Measurements from ENCODE around the gene AHCY. TPM values are rescaled to one million over a fixed set of nuclear protein-coding genes. Genes with fewer than 3 reads are reported as not detected.

AHCY gene
- total RNA-seq, 2 experiments from 2014 or later: 16.7 to 16.9 TPM

GRCh38 chr20:34301587-34302311 lies 1.4 kb downstream of the AHCY start:
- peaks cover 17% of the 10 kb centered on the region for H3K4me1 ChIP-seq (ENCODE audit: insufficient read depth, low read length)

GRCh38 chr20:34300809-34301586 lies 2.2 kb downstream of the AHCY start:
- H3K4me3 ChIP-seq (ENCODE audit: low read length): no peak overlapping the region
- POLR2A ChIA-PET: no interaction called here

More at GRCh38 chr20:34301587-34302311, 1.4 kb downstream of the AHCY start:
- Histone ChIP-seq H3K9me3 (ENCODE audit: control insufficient read depth in 1 of 2, insufficient read depth in 1 of 2, low read length in 2 of 2) (no peaks in the 10 kb centered on the region), H3K27ac (ENCODE audit: low read depth in 1 of 2, low read length in 2 of 2) (no peak overlapping the region), H3K4me3 (ENCODE audit: low read length) (peak overlapping the region; percentile 82), H3K36me3 (ENCODE audit: insufficient read depth, low read length) (no peaks in the 10 kb centered on the region), H3K27me3 (ENCODE audit: control insufficient read depth in 1 of 2, insufficient read depth in 2 of 2, low read length in 2 of 2) (no peaks in the 10 kb centered on the region)
- intact Hi-C loops (cut with DNase I, micrococcal nuclease): loop anchor here in 1 of 2 experiments (2.0 to 10.0 kb wide), 14 partner anchors 61 to 1653 kb away; partner anchors contain the start of genes ACSS2, CHMP4B, EDEM2 and ERGIC3
- CTCF ChIA-PET: interaction anchor here (3.2 kb wide), 1 partner anchor 11 kb away, joined by 38 read pairs; no protein-coding TSS in a partner anchor
- ATAC-seq (ENCODE audit: poor library complexity): no peak
- H3K36me3 Mint-ChIP-seq (ENCODE audit: low read depth): no peaks in the 10 kb centered on the region
- no peak for DNase-seq
- no peaks in the 10 kb centered on the region for H3K27me3 Mint-ChIP-seq
- peak overlapping the region; percentile 80 for H3K27ac Mint-ChIP-seq
- peaks cover 11% of the 10 kb centered on the region for H3K4me1 Mint-ChIP-seq (ENCODE audit: low read depth)
- peak overlapping the region; percentile 88 for H3K4me3 Mint-ChIP-seq
- H3K9me3 Mint-ChIP-seq: no peaks in the 10 kb centered on the region
- no peak for TF ChIP-seq CTCF (IDR thresholded peaks at IDR 0.05)
- POLR2A ChIA-PET: interaction anchor here (1.4 to 2.3 kb wide), 3 partner anchors 10 to 976 kb away, joined by 3 to 30 read pairs (median 20); partner anchors contain the start of genes DYNLRB1 and MMP24OS

More at GRCh38 chr20:34300809-34301586, 2.2 kb downstream of the AHCY start:
- CTCF ChIA-PET: interaction anchor here (3.2 kb wide), 1 partner anchor 12 kb away, joined by 38 read pairs; no protein-coding TSS in a partner anchor
- H3K27ac ChIP-seq (ENCODE audit: low read depth in 1 of 2, low read length in 2 of 2): no peak overlapping the region
- Mint-ChIP-seq H3K4me3 (peak overlapping the region; percentile 54), H3K9me3 (no peaks in the 10 kb centered on the region), H3K36me3 (ENCODE audit: low read depth) (no peaks in the 10 kb centered on the region), H3K4me1 (ENCODE audit: low read depth) (peaks cover 11% of the 10 kb centered on the region), H3K27ac (no peak overlapping the region), H3K27me3 (no peaks in the 10 kb centered on the region)
- DNase-seq (no peak), ATAC-seq (ENCODE audit: poor library complexity) (no peak)
- H3K9me3 ChIP-seq (ENCODE audit: control insufficient read depth in 1 of 2, insufficient read depth in 1 of 2, low read length in 2 of 2): no peaks in the 10 kb centered on the region
- peaks cover 17% of the 10 kb centered on the region for H3K4me1 ChIP-seq (ENCODE audit: insufficient read depth, low read length)
- intact Hi-C loops (cut with DNase I, micrococcal nuclease): loop anchor here in 1 of 2 experiments (5.0 to 10.0 kb wide), 11 partner anchors 309 to 1654 kb away; partner anchors contain the start of genes ACSS2, CHMP4B, EDEM2 and ERGIC3
- H3K27me3 ChIP-seq (ENCODE audit: control insufficient read depth in 1 of 2, insufficient read depth in 2 of 2, low read length in 2 of 2): no peaks in the 10 kb centered on the region
- no peak for TF ChIP-seq CTCF (IDR thresholded peaks at IDR 0.05)
- H3K36me3 ChIP-seq (ENCODE audit: insufficient read depth, low read length): no peaks in the 10 kb centered on the region

Data from CD4-positive, alpha-beta T cell (primary cell).